ENCODE data around the gene PURB. TPM values are rescaled to one million over a fixed set of nuclear protein-coding genes. Genes with fewer than 3 reads are reported as not detected.
A peak's percentile ranks its signal among the peaks of the same experiment; 100 is the strongest.

PURB gene
- total and polyA plus RNA-seq, 9 of the 15 experiments (the other 6 are each of a cell fraction or from before 2014, with no cell fraction given) = 1.6 to 14.1 (median 8.8) TPM

DNA sequence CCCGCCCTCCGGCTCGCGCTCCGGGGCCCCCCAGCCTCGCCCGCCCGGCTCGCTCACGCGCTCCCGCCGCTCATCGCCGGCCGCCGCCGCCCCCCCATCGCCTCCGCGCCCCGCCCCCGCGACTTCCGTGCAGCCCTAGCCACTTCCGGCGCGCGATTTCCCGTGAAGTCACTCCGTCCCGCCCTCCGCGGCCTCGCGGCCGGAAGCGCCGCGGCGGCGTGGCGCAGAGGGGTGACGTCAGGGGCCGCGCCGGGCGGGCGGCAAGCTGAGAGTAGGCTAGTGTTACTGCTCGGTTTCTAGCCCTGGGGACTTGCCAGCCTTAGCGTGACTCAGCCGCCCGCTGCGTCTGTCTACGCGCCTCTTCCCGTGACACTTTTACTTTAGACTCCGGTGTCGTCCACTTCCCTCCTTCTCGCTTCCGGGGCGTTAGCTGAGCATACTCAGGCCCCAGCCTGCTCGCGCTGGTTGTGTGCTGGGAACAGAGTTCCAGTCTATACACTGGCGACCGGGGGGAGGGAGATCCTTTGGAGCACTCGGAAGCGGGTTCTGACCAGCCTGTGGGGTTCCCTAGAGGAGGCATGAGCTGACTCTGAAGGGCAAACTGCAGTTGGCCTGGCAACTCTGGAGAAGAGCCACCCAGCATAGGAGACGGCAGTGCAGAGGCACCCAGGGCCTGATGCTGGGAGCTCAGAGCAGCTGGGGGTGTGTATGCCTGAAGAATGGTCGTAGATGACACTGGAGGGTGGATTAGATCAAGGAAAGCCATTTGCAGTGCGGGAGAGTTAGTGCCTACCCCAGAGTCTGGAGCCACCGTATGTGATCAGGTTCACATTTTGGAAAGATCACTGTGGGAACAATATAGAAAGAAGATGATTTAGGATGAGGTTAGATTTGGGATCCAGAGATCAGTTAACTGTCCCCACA is at the start of gene PURB (continued):
- TF ChIP-seq VEZF1 (CRISPR knock-in tag; IDR thresholded peaks at IDR 0.05) (peak; percentile 98), JUND (IDR thresholded peaks at IDR 0.05; ENCODE audit: borderline replicate concordance, low read depth, low read length) (peak; percentile 92), JUND (tag; IDR thresholded peaks at IDR 0.05; ENCODE audit: borderline replicate concordance, low read depth, low read length) (peak; percentile 85; the same call in 1 of the 3 replicates), ZNF316 (IDR thresholded peaks at IDR 0.05) (peak; percentile 84), DNMT1 (IDR thresholded peaks at IDR 0.05) (no peak), ZNF707 (CRISPR knock-in tag; conservative IDR thresholded peaks at IDR 0.05) (no peak), ZNF311 (CRISPR knock-in tag; IDR thresholded peaks at IDR 0.05) (no peak), RUNX1 (IDR thresholded peaks at IDR 0.05; ENCODE audit: low read depth) (no peak), HDAC8 (tag; IDR thresholded peaks at IDR 0.05) (no peak), ESRRA (IDR thresholded peaks at IDR 0.05; ENCODE audit: borderline replicate concordance, low read depth) (peak; percentile 82; the same call in 1 of the 2 replicates), MAFF (IDR thresholded peaks at IDR 0.05; ENCODE audit: low read length) (peak; percentile 56; the same call in 1 of the 2 replicates), IFI16 (CRISPR knock-in tag; IDR thresholded peaks at IDR 0.05) (no peak), GTF2E2 (tag; IDR thresholded peaks at IDR 0.05) (peak; percentile 92), TAF1 (IDR thresholded peaks at IDR 0.05; ENCODE audit: control insufficient read depth, extremely low read depth, insufficient read depth, low read length, severe bottlenecking) (peak; percentile 92), PHF8 (IDR thresholded peaks at IDR 0.05; ENCODE audit: borderline replicate concordance, low read length) (peak; percentile 87), ELF2 (CRISPR knock-in tag; IDR thresholded peaks at IDR 0.05) (peak; percentile 93)
- TF ChIP-seq, protein P1, sequence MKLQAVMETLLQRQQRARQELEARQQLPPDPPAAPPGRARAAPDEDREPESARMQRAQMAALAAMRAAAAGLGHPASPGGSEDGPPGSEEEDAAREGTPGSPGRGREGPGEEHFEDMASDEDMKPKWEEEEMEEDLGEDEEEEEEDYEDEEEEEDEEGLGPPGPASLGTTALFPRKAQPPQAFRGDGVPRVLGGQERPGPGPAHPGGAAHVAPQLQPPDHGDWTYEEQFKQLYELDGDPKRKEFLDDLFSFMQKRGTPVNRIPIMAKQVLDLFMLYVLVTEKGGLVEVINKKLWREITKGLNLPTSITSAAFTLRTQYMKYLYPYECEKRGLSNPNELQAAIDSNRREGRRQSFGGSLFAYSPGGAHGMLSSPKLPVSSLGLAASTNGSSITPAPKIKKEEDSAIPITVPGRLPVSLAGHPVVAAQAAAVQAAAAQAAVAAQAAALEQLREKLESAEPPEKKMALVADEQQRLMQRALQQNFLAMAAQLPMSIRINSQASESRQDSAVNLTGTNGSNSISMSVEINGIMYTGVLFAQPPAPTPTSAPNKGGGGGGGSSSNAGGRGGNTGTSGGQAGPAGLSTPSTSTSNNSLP (IDR thresholded peaks at IDR 0.05; ENCODE audit: borderline replicate concordance, low read depth, low read length) = 0 out of 2 replicates have a peak, but pooled peaks have one; percentile 9
- TF ChIP-seq, protein P2, sequence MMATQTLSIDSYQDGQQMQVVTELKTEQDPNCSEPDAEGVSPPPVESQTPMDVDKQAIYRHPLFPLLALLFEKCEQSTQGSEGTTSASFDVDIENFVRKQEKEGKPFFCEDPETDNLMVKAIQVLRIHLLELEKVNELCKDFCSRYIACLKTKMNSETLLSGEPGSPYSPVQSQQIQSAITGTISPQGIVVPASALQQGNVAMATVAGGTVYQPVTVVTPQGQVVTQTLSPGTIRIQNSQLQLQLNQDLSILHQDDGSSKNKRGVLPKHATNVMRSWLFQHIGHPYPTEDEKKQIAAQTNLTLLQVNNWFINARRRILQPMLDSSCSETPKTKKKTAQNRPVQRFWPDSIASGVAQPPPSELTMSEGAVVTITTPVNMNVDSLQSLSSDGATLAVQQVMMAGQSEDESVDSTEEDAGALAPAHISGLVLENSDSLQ (IDR thresholded peaks at IDR 0.05) = peak; percentile 61; the same call in 1 of the 2 replicates
- TF ChIP-seq, protein P3, sequence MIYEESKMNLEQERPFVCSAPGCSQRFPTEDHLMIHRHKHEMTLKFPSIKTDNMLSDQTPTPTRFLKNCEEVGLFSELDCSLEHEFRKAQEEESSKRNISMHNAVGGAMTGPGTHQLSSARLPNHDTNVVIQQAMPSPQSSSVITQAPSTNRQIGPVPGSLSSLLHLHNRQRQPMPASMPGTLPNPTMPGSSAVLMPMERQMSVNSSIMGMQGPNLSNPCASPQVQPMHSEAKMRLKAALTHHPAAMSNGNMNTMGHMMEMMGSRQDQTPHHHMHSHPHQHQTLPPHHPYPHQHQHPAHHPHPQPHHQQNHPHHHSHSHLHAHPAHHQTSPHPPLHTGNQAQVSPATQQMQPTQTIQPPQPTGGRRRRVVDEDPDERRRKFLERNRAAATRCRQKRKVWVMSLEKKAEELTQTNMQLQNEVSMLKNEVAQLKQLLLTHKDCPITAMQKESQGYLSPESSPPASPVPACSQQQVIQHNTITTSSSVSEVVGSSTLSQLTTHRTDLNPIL (CRISPR knock-in tag; IDR thresholded peaks at IDR 0.05) = no peak
- TF ChIP-seq, protein P4, sequence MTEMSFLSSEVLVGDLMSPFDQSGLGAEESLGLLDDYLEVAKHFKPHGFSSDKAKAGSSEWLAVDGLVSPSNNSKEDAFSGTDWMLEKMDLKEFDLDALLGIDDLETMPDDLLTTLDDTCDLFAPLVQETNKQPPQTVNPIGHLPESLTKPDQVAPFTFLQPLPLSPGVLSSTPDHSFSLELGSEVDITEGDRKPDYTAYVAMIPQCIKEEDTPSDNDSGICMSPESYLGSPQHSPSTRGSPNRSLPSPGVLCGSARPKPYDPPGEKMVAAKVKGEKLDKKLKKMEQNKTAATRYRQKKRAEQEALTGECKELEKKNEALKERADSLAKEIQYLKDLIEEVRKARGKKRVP (CRISPR knock-in tag; IDR thresholded peaks at IDR 0.05) = no peak

Measured in K562 (cell line).